Stimulated activated CD8-positive, alpha-beta memory T cell treated with anti-CD3 and anti-CD28 coated beads, Interleukin-7, amount 100 ng/mL, for 4 hours (primary cell): Measurements from ENCODE around the gene GNG7.
"Not testable (repeated sequence)": the region's sequence is repeated elsewhere in the genome, so short reads cannot be mapped to it uniquely, and the experiment has no call there.

ENCODE experiments used
- DNase-seq, 2 donors: peaks; one replicate each; pipeline ENCODE4 v3.0.0-alpha.2; 2020; ENCODE audit warnings: low read depth in 2 of 2

Gene GNG7

GRCh38 chr19:2551172-2551863 lies 151.2 kb downstream of the GNG7 start:
- no peak for DNase-seq

- no peak for DNase-seq
Measured at GRCh38 chr19:2550431-2551171, 151.9 kb downstream of the GNG7 start.

- no peak for DNase-seq
Measured at GRCh38 chr19:2549701-2550191, 152.7 kb downstream of the GNG7 start.

GRCh38 chr19:2548966-2549365 lies 153.5 kb downstream of the GNG7 start:
- DNase-seq: no peak

GRCh38 chr19:2547721-2548120 lies 154.8 kb downstream of the GNG7 start:
- DNase-seq: no peak

GRCh38 chr19:2547033-2547680 lies 155.3 kb downstream of the GNG7 start:
- DNase-seq: no peak

GRCh38 chr19:2546128-2547032 lies 156.1 kb downstream of the GNG7 start:
- DNase-seq: no peak

GRCh38 chr19:2545416-2546127 lies 156.9 kb downstream of the GNG7 start:
- not testable (repeated sequence) for DNase-seq

- no peak for DNase-seq
Measured at GRCh38 chr19:2544576-2545415, 157.7 kb downstream of the GNG7 start.

- peak; percentile 44 to 67 for DNase-seq
Measured at GRCh38 chr19:2543463-2544442, 158.7 kb downstream of the GNG7 start.

- not testable (repeated sequence) for DNase-seq
Measured at GRCh38 chr19:2543072-2543462, 159.4 kb downstream of the GNG7 start.

GRCh38 chr19:2542341-2543069 lies 160.0 kb downstream of the GNG7 start:
- no peak for DNase-seq

GRCh38 chr19:2540646-2541454 lies 161.6 kb downstream of the GNG7 start:
- no peak for DNase-seq

- DNase-seq: no peak
Measured at GRCh38 chr19:2540251-2540645, 162.2 kb downstream of the GNG7 start.

GRCh38 chr19:2538096-2538757 lies 164.3 kb downstream of the GNG7 start:
- DNase-seq: no peak

- not testable (repeated sequence) for DNase-seq
Measured at GRCh38 chr19:2537584-2537983, 164.9 kb downstream of the GNG7 start.

GRCh38 chr19:2536461-2536860 lies 166.0 kb downstream of the GNG7 start:
- DNase-seq: no peak
